ENCODE data around the gene RAPGEFL1. TPM values are rescaled to one million over a fixed set of nuclear protein-coding genes. Genes with fewer than 3 reads are reported as not detected.

RAPGEFL1 gene
- total and polyA plus RNA-seq, 4 donors = 0.82 to 3.2 (median 1.4) TPM

DNA sequence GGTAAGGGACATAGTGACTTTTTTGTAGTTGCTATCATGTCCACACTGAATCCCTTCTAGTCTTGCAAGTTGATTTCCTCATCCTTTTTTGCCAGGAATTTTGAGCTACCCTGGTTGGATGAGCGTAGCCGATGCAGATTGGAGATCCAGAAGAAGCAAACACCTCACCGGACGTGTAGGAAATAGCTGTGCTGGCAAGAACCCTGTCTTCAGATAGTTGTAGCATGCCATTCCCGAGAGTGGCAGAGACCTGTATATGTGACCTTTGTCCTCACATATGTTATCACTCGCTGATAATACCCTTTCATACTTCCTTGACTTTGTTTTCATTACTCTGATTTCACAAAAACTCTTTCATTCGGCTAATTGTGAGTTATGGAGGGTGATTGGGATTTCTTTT is 43.1 kb upstream of the RAPGEFL1 start:
- H3K36me3 ChIP-seq (ENCODE audit: control insufficient read depth in 4 of 4, insufficient read depth in 3 of 4, low read depth in 1 of 4, low read length in 3 of 4) = peaks cover 14 to 51% (median 49%) of the 10 kb centered on the region in 4 donors
- no peaks in the 10 kb centered on the region for H3K27me3 ChIP-seq (ENCODE audit: control insufficient read depth in 4 of 4, insufficient read depth in 4 of 4, low read length in 3 of 4)
- TF ChIP-seq HNF4A (conservative IDR thresholded peaks at IDR 0.05) = no peak
- TF ChIP-seq, protein P1, sequence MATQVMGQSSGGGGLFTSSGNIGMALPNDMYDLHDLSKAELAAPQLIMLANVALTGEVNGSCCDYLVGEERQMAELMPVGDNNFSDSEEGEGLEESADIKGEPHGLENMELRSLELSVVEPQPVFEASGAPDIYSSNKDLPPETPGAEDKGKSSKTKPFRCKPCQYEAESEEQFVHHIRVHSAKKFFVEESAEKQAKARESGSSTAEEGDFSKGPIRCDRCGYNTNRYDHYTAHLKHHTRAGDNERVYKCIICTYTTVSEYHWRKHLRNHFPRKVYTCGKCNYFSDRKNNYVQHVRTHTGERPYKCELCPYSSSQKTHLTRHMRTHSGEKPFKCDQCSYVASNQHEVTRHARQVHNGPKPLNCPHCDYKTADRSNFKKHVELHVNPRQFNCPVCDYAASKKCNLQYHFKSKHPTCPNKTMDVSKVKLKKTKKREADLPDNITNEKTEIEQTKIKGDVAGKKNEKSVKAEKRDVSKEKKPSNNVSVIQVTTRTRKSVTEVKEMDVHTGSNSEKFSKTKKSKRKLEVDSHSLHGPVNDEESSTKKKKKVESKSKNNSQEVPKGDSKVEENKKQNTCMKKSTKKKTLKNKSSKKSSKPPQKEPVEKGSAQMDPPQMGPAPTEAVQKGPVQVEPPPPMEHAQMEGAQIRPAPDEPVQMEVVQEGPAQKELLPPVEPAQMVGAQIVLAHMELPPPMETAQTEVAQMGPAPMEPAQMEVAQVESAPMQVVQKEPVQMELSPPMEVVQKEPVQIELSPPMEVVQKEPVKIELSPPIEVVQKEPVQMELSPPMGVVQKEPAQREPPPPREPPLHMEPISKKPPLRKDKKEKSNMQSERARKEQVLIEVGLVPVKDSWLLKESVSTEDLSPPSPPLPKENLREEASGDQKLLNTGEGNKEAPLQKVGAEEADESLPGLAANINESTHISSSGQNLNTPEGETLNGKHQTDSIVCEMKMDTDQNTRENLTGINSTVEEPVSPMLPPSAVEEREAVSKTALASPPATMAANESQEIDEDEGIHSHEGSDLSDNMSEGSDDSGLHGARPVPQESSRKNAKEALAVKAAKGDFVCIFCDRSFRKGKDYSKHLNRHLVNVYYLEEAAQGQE (IDR thresholded peaks at IDR 0.05) = no peak
- TF ChIP-seq RAD21 (IDR thresholded peaks at IDR 0.05) = no peak
- TF ChIP-seq GABPA (IDR thresholded peaks at IDR 0.05 in 1 of 2, conservative IDR thresholded peaks at IDR 0.05 in 1 of 2) = no peak
- TF ChIP-seq NR2F2 (IDR thresholded peaks at IDR 0.05) = no peak
- TF ChIP-seq, protein P2, sequence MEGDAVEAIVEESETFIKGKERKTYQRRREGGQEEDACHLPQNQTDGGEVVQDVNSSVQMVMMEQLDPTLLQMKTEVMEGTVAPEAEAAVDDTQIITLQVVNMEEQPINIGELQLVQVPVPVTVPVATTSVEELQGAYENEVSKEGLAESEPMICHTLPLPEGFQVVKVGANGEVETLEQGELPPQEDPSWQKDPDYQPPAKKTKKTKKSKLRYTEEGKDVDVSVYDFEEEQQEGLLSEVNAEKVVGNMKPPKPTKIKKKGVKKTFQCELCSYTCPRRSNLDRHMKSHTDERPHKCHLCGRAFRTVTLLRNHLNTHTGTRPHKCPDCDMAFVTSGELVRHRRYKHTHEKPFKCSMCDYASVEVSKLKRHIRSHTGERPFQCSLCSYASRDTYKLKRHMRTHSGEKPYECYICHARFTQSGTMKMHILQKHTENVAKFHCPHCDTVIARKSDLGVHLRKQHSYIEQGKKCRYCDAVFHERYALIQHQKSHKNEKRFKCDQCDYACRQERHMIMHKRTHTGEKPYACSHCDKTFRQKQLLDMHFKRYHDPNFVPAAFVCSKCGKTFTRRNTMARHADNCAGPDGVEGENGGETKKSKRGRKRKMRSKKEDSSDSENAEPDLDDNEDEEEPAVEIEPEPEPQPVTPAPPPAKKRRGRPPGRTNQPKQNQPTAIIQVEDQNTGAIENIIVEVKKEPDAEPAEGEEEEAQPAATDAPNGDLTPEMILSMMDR (IDR thresholded peaks at IDR 0.05; ENCODE audit: low read depth, low read length, missing input control) = no peak
- TF ChIP-seq, protein P3, sequence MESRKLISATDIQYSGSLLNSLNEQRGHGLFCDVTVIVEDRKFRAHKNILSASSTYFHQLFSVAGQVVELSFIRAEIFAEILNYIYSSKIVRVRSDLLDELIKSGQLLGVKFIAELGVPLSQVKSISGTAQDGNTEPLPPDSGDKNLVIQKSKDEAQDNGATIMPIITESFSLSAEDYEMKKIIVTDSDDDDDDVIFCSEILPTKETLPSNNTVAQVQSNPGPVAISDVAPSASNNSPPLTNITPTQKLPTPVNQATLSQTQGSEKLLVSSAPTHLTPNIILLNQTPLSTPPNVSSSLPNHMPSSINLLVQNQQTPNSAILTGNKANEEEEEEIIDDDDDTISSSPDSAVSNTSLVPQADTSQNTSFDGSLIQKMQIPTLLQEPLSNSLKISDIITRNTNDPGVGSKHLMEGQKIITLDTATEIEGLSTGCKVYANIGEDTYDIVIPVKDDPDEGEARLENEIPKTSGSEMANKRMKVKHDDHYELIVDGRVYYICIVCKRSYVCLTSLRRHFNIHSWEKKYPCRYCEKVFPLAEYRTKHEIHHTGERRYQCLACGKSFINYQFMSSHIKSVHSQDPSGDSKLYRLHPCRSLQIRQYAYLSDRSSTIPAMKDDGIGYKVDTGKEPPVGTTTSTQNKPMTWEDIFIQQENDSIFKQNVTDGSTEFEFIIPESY (IDR thresholded peaks at IDR 0.05) = no peak
- TF ChIP-seq, protein P4, sequence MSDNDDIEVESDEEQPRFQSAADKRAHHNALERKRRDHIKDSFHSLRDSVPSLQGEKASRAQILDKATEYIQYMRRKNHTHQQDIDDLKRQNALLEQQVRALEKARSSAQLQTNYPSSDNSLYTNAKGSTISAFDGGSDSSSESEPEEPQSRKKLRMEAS (IDR thresholded peaks at IDR 0.05) = no peak
- TF ChIP-seq, protein P5, sequence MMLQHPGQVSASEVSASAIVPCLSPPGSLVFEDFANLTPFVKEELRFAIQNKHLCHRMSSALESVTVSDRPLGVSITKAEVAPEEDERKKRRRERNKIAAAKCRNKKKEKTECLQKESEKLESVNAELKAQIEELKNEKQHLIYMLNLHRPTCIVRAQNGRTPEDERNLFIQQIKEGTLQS (IDR thresholded peaks at IDR 0.05) = no peak
- no peak for TF ChIP-seq SP1 (IDR thresholded peaks at IDR 0.05)
- TF ChIP-seq JUND (IDR thresholded peaks at IDR 0.05) = no peak
- TF ChIP-seq EGR1 (IDR thresholded peaks at IDR 0.05; ENCODE audit: low read depth in 2 of 2) = no peak
- TF ChIP-seq RXRA (IDR thresholded peaks at IDR 0.05) = no peak
- TF ChIP-seq HNF4G (IDR thresholded peaks at IDR 0.05) = no peak
- TF ChIP-seq YY1 (IDR thresholded peaks at IDR 0.05) = no peak
- no peak for TF ChIP-seq TAF1 (conservative IDR thresholded peaks at IDR 0.05)
- no peak for TF ChIP-seq FOXA1 (IDR thresholded peaks at IDR 0.05)
- TF ChIP-seq FOXA2 (IDR thresholded peaks at IDR 0.05) = no peak
- H3K9me3 ChIP-seq (ENCODE audit: control insufficient read depth in 4 of 4, low read length in 3 of 4) = no peaks in the 10 kb centered on the region
- H3K27ac ChIP-seq (ENCODE audit: low read depth in 1 of 2, low read length in 2 of 2) = no peak overlapping the region
- no peak for DNase-seq (ENCODE audit: low spot score)
- no peak overlapping the region for H3K9ac ChIP-seq (ENCODE audit: low read depth in 1 of 2, low read length in 2 of 2)
- peaks cover 0 to 1% (median 0%) of the 10 kb centered on the region in 4 donors for H3K4me1 ChIP-seq (ENCODE audit: control insufficient read depth in 4 of 4, insufficient read depth in 4 of 4, low read length in 3 of 4)
- H3K4me3 ChIP-seq (ENCODE audit: low read depth in 1 of 3, low read length in 3 of 3) = no peak overlapping the region
- WGBS = 79% methylated on average over 7 of the region's 7 CpGs

Measured in liver (tissue), 9 donors.